Astrocyte of the cerebellum (primary cell): ENCODE data around the gene ALPG.

Experiments used
- DNase-seq: peaks from one replicate; pipeline ENCODE4 v3.0.0-alpha.2; 2011; ENCODE audit warnings: low read depth
- H3K4me3 ChIP-seq: 2 replicates; pipeline ENCODE4 v1.5.1; 2011; ENCODE audit warnings: mild to moderate bottlenecking, low read depth, low read length, moderate library complexity
- CTCF ChIP-seq: IDR thresholded peaks from 2 replicates; pipeline ENCODE4 v1.5.1; 2012; ENCODE audit warnings: low read length, low read depth, moderate library complexity, mild to moderate bottlenecking; ENCODE audit errors: missing control alignments
- in situ Hi-C: cut with HindIII; loops from 2 replicates; pipeline ENCODE4 v1.10.0; 2017; ENCODE audit warnings: low sequenced_read_pairs

Gene ALPG

GRCh38 chr2:232411901-232412629 is 5.4 kb downstream of the ALPG start:
- in situ Hi-C loops = no loop called here
- no peak for TF ChIP-seq CTCF
- H3K4me3 ChIP-seq = no peak overlapping the region
- no peak for DNase-seq

- in situ Hi-C loops = no loop called here
- DNase-seq = no peak
- TF ChIP-seq CTCF = no peak
- H3K4me3 ChIP-seq = no peak overlapping the region
Measured at GRCh38 chr2:232412986-232413385, 6.3 kb downstream of the ALPG start.

GRCh38 chr2:232415138-232415690 is 8.6 kb downstream of the ALPG start:
- DNase-seq = no peak
- TF ChIP-seq CTCF = no peak
- no peak overlapping the region for H3K4me3 ChIP-seq
- in situ Hi-C loops = no loop called here

GRCh38 chr2:232415736-232416520 is 9.3 kb downstream of the ALPG start:
- no peak for TF ChIP-seq CTCF
- in situ Hi-C loops = no loop called here
- DNase-seq = no peak
- no peak overlapping the region for H3K4me3 ChIP-seq

GRCh38 chr2:232416521-232417470 is 10.2 kb downstream of the ALPG start:
- in situ Hi-C loops = no loop called here
- no peak overlapping the region for H3K4me3 ChIP-seq
- no peak for TF ChIP-seq CTCF
- DNase-seq = no peak

- no peak for DNase-seq
- in situ Hi-C loops = no loop called here
- no peak overlapping the region for H3K4me3 ChIP-seq
- no peak for TF ChIP-seq CTCF
Measured at GRCh38 chr2:232417489-232417888, 10.8 kb downstream of the ALPG start.
